HepG2 (cell line): ENCODE results near the gene PYCR2. TPM values are rescaled to one million over a fixed set of nuclear protein-coding genes. Genes with fewer than 3 reads are reported as not detected.

Source experiments
- EP300 ChIP-seq, 3 experiments: sonication (generic) in 1 of 3; formaldehyde crosslinking in 1 of 3; IDR thresholded peaks; 2 replicates each; pipeline versions ENCODE4 v1.5.1 to v1.6.1; 2011 to 2020; ENCODE audit warnings: low read depth in 2 of 3, low read length in 2 of 3, borderline replicate concordance in 1 of 3, improper control_type of control experiment in 1 of 3, mild to moderate bottlenecking in 1 of 3, missing genetic modification reagents in 1 of 3, moderate library complexity in 1 of 3
- ERF ChIP-seq: IDR thresholded peaks from 2 replicates; pipeline ENCODE4 v1.6.1; 2018; ENCODE audit warnings: missing biosample characterization, missing genetic modification reagents
- MBNL3 ChIP-seq: fragments of 250-450 bp; sonication (Bioruptor Pico); conservative IDR thresholded peaks from 2 replicates; pipeline ENCODE4 v1.8.0; 2022; ENCODE audit warnings: mild to moderate bottlenecking, inconsistent platforms
- MIXL1 ChIP-seq: IDR thresholded peaks from 2 replicates; pipeline ENCODE4 v1.6.1; 2016
- PHF21A ChIP-seq: sonication (generic); formaldehyde crosslinking; IDR thresholded peaks from 2 replicates; pipeline ENCODE4 v1.5.0; 2020; ENCODE audit warnings: mild to moderate bottlenecking, missing genetic modification reagents
- TEAD3 ChIP-seq: optimal IDR thresholded peaks from 2 replicates; pipeline ENCODE3; 2016; ENCODE audit warnings: borderline replicate concordance
- ZNF253 ChIP-seq: sonication (generic); formaldehyde crosslinking; IDR thresholded peaks from 2 replicates; pipeline ENCODE4 v1.8.0; 2022; ENCODE audit warnings: mild to moderate bottlenecking, missing genetic modification reagents, borderline replicate concordance
- ZNF331 ChIP-seq: sonication (generic); formaldehyde crosslinking; IDR thresholded peaks from 2 replicates; pipeline ENCODE4 v1.4.0; 2020; ENCODE audit warnings: missing genetic modification reagents
- ZNF337 ChIP-seq: sonication (generic); formaldehyde crosslinking; IDR thresholded peaks from 2 replicates; pipeline ENCODE4 v1.5.1; 2020; ENCODE audit warnings: missing genetic modification reagents, low read depth, mild to moderate bottlenecking, borderline replicate concordance
- ZNF558 ChIP-seq: sonication (generic); formaldehyde crosslinking; IDR thresholded peaks from 2 replicates; pipeline ENCODE4 v1.9.0; 2022; ENCODE audit warnings: mild to moderate bottlenecking, missing genetic modification reagents, borderline replicate concordance
- ZNF562 ChIP-seq: sonication (generic); formaldehyde crosslinking; IDR thresholded peaks from 2 replicates; pipeline ENCODE4 v1.8.0; 2022; ENCODE audit warnings: missing genetic modification reagents, borderline replicate concordance
- ZNF598 ChIP-seq: sonication (generic); formaldehyde crosslinking; IDR thresholded peaks from 2 replicates; pipeline ENCODE4 v1.5.1; 2020; ENCODE audit warnings: mild to moderate bottlenecking, missing genetic modification reagents, borderline replicate concordance
- ZNF619 ChIP-seq: sonication (generic); formaldehyde crosslinking; IDR thresholded peaks from 2 replicates; pipeline ENCODE4 v1.4.0; 2020; ENCODE audit warnings: mild to moderate bottlenecking, missing genetic modification reagents
- ZNF629 ChIP-seq: sonication (generic); formaldehyde crosslinking; conservative IDR thresholded peaks from 2 replicates; pipeline ENCODE4 v1.5.0; 2020; ENCODE audit warnings: missing genetic modification reagents
- ZNF703 ChIP-seq: sonication (generic); formaldehyde crosslinking; IDR thresholded peaks from 2 replicates; pipeline ENCODE4 v1.5.1; 2020; ENCODE audit warnings: missing genetic modification reagents, mild to moderate bottlenecking, moderate library complexity, borderline replicate concordance
- ZNF891 ChIP-seq: sonication (generic); formaldehyde crosslinking; IDR thresholded peaks from 2 replicates; pipeline ENCODE4 v1.5.0; 2020; ENCODE audit warnings: mild to moderate bottlenecking, missing genetic modification reagents
- ZSCAN21 ChIP-seq: sonication (generic); formaldehyde crosslinking; IDR thresholded peaks from 2 replicates; pipeline ENCODE4 v1.8.0; 2022; ENCODE audit warnings: mild to moderate bottlenecking, missing genetic modification reagents, moderate library complexity, borderline replicate concordance
- polyA plus RNA-seq, 8 experiments: library from polyadenylated mRNA; depleted of rRNA in 3 of 8; stranded (reverse) in 7 of 8; unstranded in 1 of 8; fragments of >200 nt; fragmentation: Illumina TruSeq in 4 of 8; extraction: Trizol in 4 of 8; gene quantifications; 2 replicates each; pipeline versions ENCODE4 v1.2.1 to v1.2.3, GENCODE V29; 2011 to 2016; ENCODE audit warnings: low read depth in 4 of 8, missing spikeins in 1 of 8, mixed read lengths in 1 of 8; ENCODE audit not compliant: insufficient read depth in 1 of 8
- total RNA-seq, 5 experiments: library from RNA; depleted of rRNA; stranded (reverse); fragments of >200 nt; fragmentation: Illumina TruSeq; extraction: Trizol; gene quantifications; 2 replicates each; pipeline ENCODE4 v1.2.3, GENCODE V29; 2016; ENCODE audit warnings: low read depth in 1 of 5
- TF ChIP-seq, protein P1 (sequence below): sonication (generic); formaldehyde crosslinking; conservative IDR thresholded peaks from 2 replicates; pipeline ENCODE4 v1.4.0; 2020; ENCODE audit warnings: missing genetic modification reagents
- TF ChIP-seq, protein P2 (sequence below): sonication (generic); formaldehyde crosslinking; IDR thresholded peaks from 2 replicates; pipeline ENCODE4 v1.4.0; 2020; ENCODE audit warnings: mild to moderate bottlenecking, missing genetic modification reagents
- TF ChIP-seq, protein P3 (sequence below): sonication (generic); formaldehyde crosslinking; IDR thresholded peaks from 2 replicates; pipeline ENCODE4 v1.4.0; 2020; ENCODE audit warnings: missing genetic modification reagents, borderline replicate concordance
- TF ChIP-seq, protein P4 (sequence below): sonication (generic); formaldehyde crosslinking; IDR thresholded peaks from 2 replicates; pipeline ENCODE4 v1.4.0; 2020; ENCODE audit warnings: missing genetic modification reagents
- TF ChIP-seq, protein P5 (sequence below): sonication (generic); formaldehyde crosslinking; IDR thresholded peaks from 2 replicates; pipeline ENCODE4 v1.8.1; 2023; ENCODE audit warnings: missing genetic modification reagents, inconsistent platforms, borderline replicate concordance

PYCR2 gene
- total and polyA plus RNA-seq, 2 of the 13 experiments (the other 11 are each of a cell fraction or from before 2014, with no cell fraction given), result 47.2 to 47.8 TPM

DNA sequence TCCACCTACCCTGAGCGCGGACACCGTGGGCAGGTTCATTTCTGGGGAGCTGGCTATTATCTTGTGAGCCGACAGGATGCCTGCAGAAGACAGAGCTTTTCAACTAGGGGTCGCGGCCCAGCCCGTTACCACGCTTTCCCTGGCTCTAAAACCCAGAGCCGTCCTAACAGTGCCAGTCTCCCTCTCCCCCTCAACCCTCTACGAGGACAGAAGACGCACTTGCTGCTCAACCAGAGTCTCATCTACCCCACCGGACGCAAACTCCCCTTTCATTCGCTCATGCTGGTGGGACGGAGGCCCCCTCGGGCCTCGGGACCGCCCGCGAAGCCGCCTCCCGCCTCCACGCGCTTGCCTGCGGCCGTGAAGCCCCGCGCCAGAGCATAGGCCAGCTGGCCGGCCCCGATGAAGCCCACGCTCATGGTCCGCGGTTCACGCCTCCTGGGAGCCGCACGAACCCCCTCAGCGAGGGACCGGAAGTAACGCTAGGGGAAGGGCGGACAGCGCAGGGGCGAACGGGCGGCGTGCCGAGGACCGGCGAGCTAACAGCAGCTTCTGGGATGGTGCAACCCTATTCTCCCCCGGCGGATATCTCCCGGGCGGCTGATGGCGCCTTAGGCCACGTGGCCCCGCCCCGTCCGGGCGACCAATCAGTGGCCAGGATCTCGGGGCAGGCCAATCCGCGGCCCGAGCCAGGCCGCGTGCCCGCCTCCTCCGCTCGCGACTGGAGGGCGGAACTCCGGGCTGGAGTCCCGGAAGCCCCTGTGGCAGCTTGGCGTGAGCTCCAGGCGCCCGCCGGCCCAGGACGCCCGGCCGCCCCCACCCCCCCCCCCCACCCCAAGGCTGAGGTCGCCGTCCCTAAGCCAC lies at the start of gene PYCR2 (continued):
- 0 out of 2 replicates have a peak, but pooled peaks have one; percentile 83 for TF ChIP-seq ZSCAN21 (CRISPR knock-in tag)
- no peak for TF ChIP-seq ZNF253
- TF ChIP-seq PHF21A (CRISPR knock-in tag), result peak; percentile 75; the same call in 1 of the 2 replicates
- no peak for TF ChIP-seq MBNL3 (CRISPR knock-in tag)
- TF ChIP-seq TEAD3, result peak; percentile 65
- TF ChIP-seq ZNF562 (CRISPR knock-in tag), result no peak
- TF ChIP-seq ZNF598 (CRISPR knock-in tag), result peak; percentile 75; the same call in 1 of the 2 replicates
- peak; percentile 67; the same call in 1 of the 2 replicates for TF ChIP-seq ERF
- peak; percentile 82; the same call in 1 of the 2 replicates for TF ChIP-seq ZNF558 (CRISPR knock-in tag)
- TF ChIP-seq, protein P1, sequence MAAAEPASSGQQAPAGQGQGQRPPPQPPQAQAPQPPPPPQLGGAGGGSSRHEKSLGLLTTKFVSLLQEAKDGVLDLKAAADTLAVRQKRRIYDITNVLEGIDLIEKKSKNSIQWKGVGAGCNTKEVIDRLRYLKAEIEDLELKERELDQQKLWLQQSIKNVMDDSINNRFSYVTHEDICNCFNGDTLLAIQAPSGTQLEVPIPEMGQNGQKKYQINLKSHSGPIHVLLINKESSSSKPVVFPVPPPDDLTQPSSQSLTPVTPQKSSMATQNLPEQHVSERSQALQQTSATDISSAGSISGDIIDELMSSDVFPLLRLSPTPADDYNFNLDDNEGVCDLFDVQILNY (CRISPR knock-in tag), result peak; percentile 78
- TF ChIP-seq ZNF619 (CRISPR knock-in tag), result no peak
- TF ChIP-seq ZNF703, result no peak
- no peak for TF ChIP-seq ZNF629 (CRISPR knock-in tag)
- peak; percentile 53; the same call in 1 of the 2 replicates for TF ChIP-seq MIXL1
- peak; percentile 97; the same call in 1 of the 2 replicates for TF ChIP-seq ZNF337 (CRISPR knock-in tag)
- TF ChIP-seq, protein P2, sequence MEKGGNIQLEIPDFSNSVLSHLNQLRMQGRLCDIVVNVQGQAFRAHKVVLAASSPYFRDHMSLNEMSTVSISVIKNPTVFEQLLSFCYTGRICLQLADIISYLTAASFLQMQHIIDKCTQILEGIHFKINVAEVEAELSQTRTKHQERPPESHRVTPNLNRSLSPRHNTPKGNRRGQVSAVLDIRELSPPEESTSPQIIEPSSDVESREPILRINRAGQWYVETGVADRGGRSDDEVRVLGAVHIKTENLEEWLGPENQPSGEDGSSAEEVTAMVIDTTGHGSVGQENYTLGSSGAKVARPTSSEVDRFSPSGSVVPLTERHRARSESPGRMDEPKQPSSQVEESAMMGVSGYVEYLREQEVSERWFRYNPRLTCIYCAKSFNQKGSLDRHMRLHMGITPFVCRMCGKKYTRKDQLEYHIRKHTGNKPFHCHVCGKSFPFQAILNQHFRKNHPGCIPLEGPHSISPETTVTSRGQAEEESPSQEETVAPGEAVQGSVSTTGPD (CRISPR knock-in tag), result no peak
- peak; percentile 57; the same call in 1 of the 2 replicates for TF ChIP-seq ZNF331 (CRISPR knock-in tag)
- TF ChIP-seq, protein P3, sequence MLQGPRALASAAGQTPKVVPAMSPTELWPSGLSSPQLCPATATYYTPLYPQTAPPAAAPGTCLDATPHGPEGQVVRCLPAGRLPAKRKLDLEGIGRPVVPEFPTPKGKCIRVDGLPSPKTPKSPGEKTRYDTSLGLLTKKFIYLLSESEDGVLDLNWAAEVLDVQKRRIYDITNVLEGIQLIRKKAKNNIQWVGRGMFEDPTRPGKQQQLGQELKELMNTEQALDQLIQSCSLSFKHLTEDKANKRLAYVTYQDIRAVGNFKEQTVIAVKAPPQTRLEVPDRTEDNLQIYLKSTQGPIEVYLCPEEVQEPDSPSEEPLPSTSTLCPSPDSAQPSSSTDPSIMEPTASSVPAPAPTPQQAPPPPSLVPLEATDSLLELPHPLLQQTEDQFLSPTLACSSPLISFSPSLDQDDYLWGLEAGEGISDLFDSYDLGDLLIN (CRISPR knock-in tag), result 0 out of 2 replicates have a peak, but pooled peaks have one; percentile 3
- TF ChIP-seq, protein P4, sequence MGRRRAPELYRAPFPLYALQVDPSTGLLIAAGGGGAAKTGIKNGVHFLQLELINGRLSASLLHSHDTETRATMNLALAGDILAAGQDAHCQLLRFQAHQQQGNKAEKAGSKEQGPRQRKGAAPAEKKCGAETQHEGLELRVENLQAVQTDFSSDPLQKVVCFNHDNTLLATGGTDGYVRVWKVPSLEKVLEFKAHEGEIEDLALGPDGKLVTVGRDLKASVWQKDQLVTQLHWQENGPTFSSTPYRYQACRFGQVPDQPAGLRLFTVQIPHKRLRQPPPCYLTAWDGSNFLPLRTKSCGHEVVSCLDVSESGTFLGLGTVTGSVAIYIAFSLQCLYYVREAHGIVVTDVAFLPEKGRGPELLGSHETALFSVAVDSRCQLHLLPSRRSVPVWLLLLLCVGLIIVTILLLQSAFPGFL (CRISPR knock-in tag), result no peak
- peak; percentile 53; the same call in 1 of the 2 replicates for TF ChIP-seq ZNF891 (CRISPR knock-in tag)
- TF ChIP-seq EP300 (IDR thresholded peaks at IDR 0.05; ENCODE audit: low read depth in 2 of 2, low read length in 2 of 2), result no peak
- TF ChIP-seq EP300 (CRISPR knock-in tag; IDR thresholded peaks at IDR 0.05; ENCODE audit: borderline replicate concordance), result no peak
- TF ChIP-seq, protein P5, sequence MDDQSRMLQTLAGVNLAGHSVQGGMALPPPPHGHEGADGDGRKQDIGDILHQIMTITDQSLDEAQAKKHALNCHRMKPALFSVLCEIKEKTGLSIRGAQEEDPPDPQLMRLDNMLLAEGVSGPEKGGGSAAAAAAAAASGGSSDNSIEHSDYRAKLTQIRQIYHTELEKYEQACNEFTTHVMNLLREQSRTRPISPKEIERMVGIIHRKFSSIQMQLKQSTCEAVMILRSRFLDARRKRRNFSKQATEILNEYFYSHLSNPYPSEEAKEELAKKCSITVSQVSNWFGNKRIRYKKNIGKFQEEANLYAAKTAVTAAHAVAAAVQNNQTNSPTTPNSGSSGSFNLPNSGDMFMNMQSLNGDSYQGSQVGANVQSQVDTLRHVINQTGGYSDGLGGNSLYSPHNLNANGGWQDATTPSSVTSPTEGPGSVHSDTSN (CRISPR knock-in tag), result no peak
